ENCODE measurements around the gene ZNF48. TPM values are rescaled to one million over a fixed set of nuclear protein-coding genes. Genes with fewer than 3 reads are reported as not detected.

Gene ZNF48
- total RNA-seq, 1 experiment from 2014 or later: 24.8 TPM

GRCh38 chr16:30370456-30371247 is 24.6 kb upstream of the ZNF48 start, which contains the start of gene TBC1D10B:
Gene TBC1D10B, minus strand, starts transcription at chr16:30370494. Its CDS starts 311 bp downstream, at chr16:30370183.
- peaks cover 44% of the 10 kb centered on the region for H3K4me1 Mint-ChIP-seq (ENCODE audit: low read depth, unreplicated experiment)

DNA sequence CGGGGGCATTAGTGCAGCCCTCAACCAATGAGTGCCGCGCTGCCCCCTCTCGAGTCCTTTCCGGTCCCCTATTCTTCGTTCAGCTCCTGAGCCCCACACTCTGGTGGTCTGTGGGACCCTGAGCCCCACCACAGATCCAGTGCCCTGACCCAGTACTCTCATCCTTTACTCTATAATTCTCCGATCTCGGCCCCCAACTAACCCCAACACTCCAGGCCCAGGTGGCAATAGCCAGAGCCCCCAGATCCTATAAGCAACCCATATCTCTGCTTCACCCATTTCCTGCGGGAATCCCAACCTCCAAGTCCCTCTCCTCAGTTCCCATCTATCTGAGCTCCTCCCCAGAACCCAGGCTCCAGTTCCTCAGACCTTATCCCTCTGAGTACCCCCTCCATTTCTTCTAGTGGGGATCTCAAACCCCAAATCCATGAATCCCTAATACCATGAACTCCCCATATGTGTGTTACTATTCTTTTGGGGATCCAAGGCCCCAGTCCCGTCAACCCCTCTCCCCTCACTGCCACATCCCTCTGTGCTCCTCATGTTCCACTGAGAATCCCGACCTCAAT is 23.9 kb upstream of the ZNF48 start:
- BruUV-seq (replicated peaks): TSS peak; percentile 96
- H3K4me1 Mint-ChIP-seq (ENCODE audit: low read depth, unreplicated experiment): peaks cover 44% of the 10 kb centered on the region
- peaks cover 14% of the 10 kb centered on the region for H3K27me3 Mint-ChIP-seq (ENCODE audit: unreplicated experiment)
- H3K4me3 Mint-ChIP-seq (ENCODE audit: low read depth, unreplicated experiment): peak overlapping the region; percentile 86
- intact Hi-C loops (cut with micrococcal nuclease; ENCODE audit: unreplicated experiment): loop anchor here (2.0 kb wide), 1 partner anchor 17 kb away; the partner anchor contains the start of gene CD2BP2
- TF ChIP-seq, protein P1, sequence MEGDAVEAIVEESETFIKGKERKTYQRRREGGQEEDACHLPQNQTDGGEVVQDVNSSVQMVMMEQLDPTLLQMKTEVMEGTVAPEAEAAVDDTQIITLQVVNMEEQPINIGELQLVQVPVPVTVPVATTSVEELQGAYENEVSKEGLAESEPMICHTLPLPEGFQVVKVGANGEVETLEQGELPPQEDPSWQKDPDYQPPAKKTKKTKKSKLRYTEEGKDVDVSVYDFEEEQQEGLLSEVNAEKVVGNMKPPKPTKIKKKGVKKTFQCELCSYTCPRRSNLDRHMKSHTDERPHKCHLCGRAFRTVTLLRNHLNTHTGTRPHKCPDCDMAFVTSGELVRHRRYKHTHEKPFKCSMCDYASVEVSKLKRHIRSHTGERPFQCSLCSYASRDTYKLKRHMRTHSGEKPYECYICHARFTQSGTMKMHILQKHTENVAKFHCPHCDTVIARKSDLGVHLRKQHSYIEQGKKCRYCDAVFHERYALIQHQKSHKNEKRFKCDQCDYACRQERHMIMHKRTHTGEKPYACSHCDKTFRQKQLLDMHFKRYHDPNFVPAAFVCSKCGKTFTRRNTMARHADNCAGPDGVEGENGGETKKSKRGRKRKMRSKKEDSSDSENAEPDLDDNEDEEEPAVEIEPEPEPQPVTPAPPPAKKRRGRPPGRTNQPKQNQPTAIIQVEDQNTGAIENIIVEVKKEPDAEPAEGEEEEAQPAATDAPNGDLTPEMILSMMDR (IDR thresholded peaks at IDR 0.05; ENCODE audit: unreplicated experiment): no peak
- CTCF ChIA-PET: interaction anchor here (0.5 to 2.2 kb wide), 13 partner anchors 12 to 306 kb away, joined by 3 to 21 read pairs (median 4); partner anchors contain the start of genes ALDOA, CD2BP2, DCTPP1 and ZNF48
- peak overlapping the region; percentile 99 for H3K27ac Mint-ChIP-seq (ENCODE audit: unreplicated experiment)
- peaks cover 48% of the 10 kb centered on the region for H3K36me3 Mint-ChIP-seq (ENCODE audit: insufficient read depth, unreplicated experiment)
- no peak for DNase-seq
- no peaks in the 10 kb centered on the region for H3K9me3 Mint-ChIP-seq (ENCODE audit: low read depth, unreplicated experiment)

More at GRCh38 chr16:30370456-30371247, 24.6 kb upstream of the ZNF48 start, which contains the start of gene TBC1D10B:
- Mint-ChIP-seq H3K27me3 (ENCODE audit: unreplicated experiment) (peaks cover 14% of the 10 kb centered on the region), H3K27ac (ENCODE audit: unreplicated experiment) (peak within 1 kb of the TSS; percentile 99), H3K36me3 (ENCODE audit: insufficient read depth, unreplicated experiment) (peaks cover 48% of the 10 kb centered on the region), H3K9me3 (ENCODE audit: low read depth, unreplicated experiment) (no peaks in the 10 kb centered on the region), H3K4me3 (ENCODE audit: low read depth, unreplicated experiment) (peak within 1 kb of the TSS; percentile 86)
- CTCF ChIA-PET: interaction anchor here (0.7 to 2.2 kb wide), 17 partner anchors 8 to 305 kb away, joined by 3 to 21 read pairs (median 4); partner anchors contain the start of genes ALDOA, CD2BP2, DCTPP1 and ZNF48
- no TSS peak for BruUV-seq (replicated peaks)
- intact Hi-C loops (cut with micrococcal nuclease; ENCODE audit: unreplicated experiment): loop anchor here (2.0 kb wide), 1 partner anchor 16 kb away; the partner anchor contains the start of gene CD2BP2
- TF ChIP-seq, protein P1 (IDR thresholded peaks at IDR 0.05; ENCODE audit: unreplicated experiment): no peak
- peak; percentile 99 for DNase-seq

DNA sequence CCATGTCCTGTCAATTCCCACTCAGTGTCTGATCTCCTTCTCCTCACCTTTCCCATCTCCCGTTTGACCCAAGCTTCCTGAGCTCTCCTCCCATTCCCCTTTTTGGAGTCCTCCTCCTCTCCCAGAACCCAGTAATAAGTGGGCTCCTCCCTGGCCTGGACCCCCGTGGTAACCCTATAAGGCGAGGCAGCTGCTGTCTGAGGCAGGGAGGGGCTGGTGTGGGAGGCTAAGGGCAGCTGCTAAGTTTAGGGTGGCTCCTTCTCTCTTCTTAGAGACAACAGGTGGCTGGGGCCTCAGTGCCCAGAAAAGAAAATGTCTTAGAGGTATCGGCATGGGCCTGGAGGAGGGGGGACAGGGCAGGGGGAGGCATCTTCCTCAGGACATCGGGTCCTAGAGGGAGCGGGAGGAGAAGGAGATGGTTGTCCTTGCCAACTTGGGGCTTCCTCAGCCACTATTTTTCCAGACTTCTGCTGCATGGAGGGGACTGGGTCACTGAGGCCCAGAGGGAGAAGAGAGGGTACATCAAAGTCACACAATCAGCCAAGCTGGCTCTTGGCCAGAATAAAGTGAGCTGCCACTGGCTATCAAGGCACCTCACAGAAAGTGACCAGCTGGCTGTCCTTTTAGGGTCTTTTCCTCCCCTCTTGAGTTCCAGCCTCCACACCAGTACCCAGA is 23.0 kb upstream of the ZNF48 start:
- peaks cover 40% of the 10 kb centered on the region for H3K4me1 Mint-ChIP-seq (ENCODE audit: low read depth, unreplicated experiment)
- TF ChIP-seq, protein P1 (IDR thresholded peaks at IDR 0.05; ENCODE audit: unreplicated experiment): no peak
- peak overlapping the region; percentile 86 for H3K4me3 Mint-ChIP-seq (ENCODE audit: low read depth, unreplicated experiment)
- CTCF ChIA-PET: interaction anchor here (0.5 to 2.2 kb wide), 3 partner anchors 37 to 237 kb away, joined by 3 to 21 read pairs (median 5); no protein-coding TSS in a partner anchor
- peaks cover 48% of the 10 kb centered on the region for H3K36me3 Mint-ChIP-seq (ENCODE audit: insufficient read depth, unreplicated experiment)
- peaks cover 14% of the 10 kb centered on the region for H3K27me3 Mint-ChIP-seq (ENCODE audit: unreplicated experiment)
- no peaks in the 10 kb centered on the region for H3K9me3 Mint-ChIP-seq (ENCODE audit: low read depth, unreplicated experiment)
- H3K27ac Mint-ChIP-seq (ENCODE audit: unreplicated experiment): peak overlapping the region; percentile 99
- BruUV-seq (replicated peaks): no TSS peak
- DNase-seq: no peak
- intact Hi-C loops (cut with micrococcal nuclease; ENCODE audit: unreplicated experiment): no loop called here

GRCh38 chr16:30372725-30373124 is 22.5 kb upstream of the ZNF48 start:
- BruUV-seq (replicated peaks): no TSS peak
- CTCF ChIA-PET: interaction anchor here (0.7 kb wide), 1 partner anchor 205 kb away, joined by 4 read pairs; no protein-coding TSS in a partner anchor
- intact Hi-C loops (cut with micrococcal nuclease; ENCODE audit: unreplicated experiment): no loop called here
- DNase-seq: no peak
- H3K4me3 Mint-ChIP-seq (ENCODE audit: low read depth, unreplicated experiment): no peak overlapping the region
- no peaks in the 10 kb centered on the region for H3K9me3 Mint-ChIP-seq (ENCODE audit: low read depth, unreplicated experiment)
- H3K36me3 Mint-ChIP-seq (ENCODE audit: insufficient read depth, unreplicated experiment): peaks cover 49% of the 10 kb centered on the region
- H3K27me3 Mint-ChIP-seq (ENCODE audit: unreplicated experiment): peaks cover 14% of the 10 kb centered on the region
- no peak overlapping the region for H3K27ac Mint-ChIP-seq (ENCODE audit: unreplicated experiment)
- TF ChIP-seq, protein P1 (IDR thresholded peaks at IDR 0.05; ENCODE audit: unreplicated experiment): no peak
- peaks cover 40% of the 10 kb centered on the region for H3K4me1 Mint-ChIP-seq (ENCODE audit: low read depth, unreplicated experiment)

All from Calu3 (cell line).